Small intestine (tissue), 7 donors: Measurements from ENCODE around the gene SUCO. TPM values are rescaled to one million over a fixed set of nuclear protein-coding genes. Genes with fewer than 3 reads are reported as not detected.

Experiments
- DNase-seq, 2 donors: peaks; one replicate each; pipeline versions ENCODE4 v3.0.0 to v3.0.0-alpha.2; 2013
- FAIRE-seq: peaks from 2 replicates; lab custom pipeline; 2012; peaks lifted over from hg19 to GRCh38; lab: Jason Lieb, UNC
- H3K27ac ChIP-seq, 3 donors: one replicate each; pipeline ENCODE4 v1.5.1; 2013; ENCODE audit warnings: low read length in 2 of 3, mild to moderate bottlenecking in 2 of 3, control low read depth in 1 of 3, inconsistent platforms in 1 of 3, low read depth in 1 of 3, moderate library complexity in 1 of 3
- H3K27me3 ChIP-seq, 3 donors: one replicate each; pipeline ENCODE4 v1.6.1; 2013; ENCODE audit warnings: low read length in 3 of 3, inconsistent platforms in 1 of 3; ENCODE audit not compliant: control insufficient read depth in 3 of 3, insufficient read depth in 3 of 3
- H3K36me3 ChIP-seq, 3 donors: one replicate each; pipeline ENCODE4 v1.6.1; 2013; ENCODE audit warnings: low read length in 3 of 3, inconsistent platforms in 1 of 3, low read depth in 1 of 3, mild to moderate bottlenecking in 1 of 3, moderate library complexity in 1 of 3; ENCODE audit not compliant: control insufficient read depth in 3 of 3, insufficient read depth in 2 of 3
- H3K4me1 ChIP-seq, 3 donors: one replicate each; pipeline ENCODE4 v1.6.1; 2013; ENCODE audit warnings: low read length in 2 of 3, inconsistent platforms in 1 of 3, low read depth in 1 of 3, mild to moderate bottlenecking in 1 of 3, moderate library complexity in 1 of 3; ENCODE audit not compliant: control insufficient read depth in 3 of 3, insufficient read depth in 2 of 3
- H3K4me3 ChIP-seq, 3 donors: one replicate each; pipeline ENCODE4 v1.5.1; 2013; ENCODE audit warnings: low read length in 3 of 3, control low read depth in 1 of 3, inconsistent platforms in 1 of 3, low read depth in 1 of 3, mild to moderate bottlenecking in 1 of 3, moderate library complexity in 1 of 3
- H3K9me3 ChIP-seq, 2 donors: one replicate each; pipeline ENCODE4 v1.6.1; 2013; ENCODE audit warnings: low read depth in 1 of 2, low read length in 1 of 2; ENCODE audit not compliant: control insufficient read depth in 2 of 2, insufficient read depth in 1 of 2
- WGBS, 3 donors: extraction: QIAGEN DNeasy Blood & Tissue Kit; methylation state at CpG; one replicate each; pipeline ENCODE4 v1.1.7; 2013; 5-methylcytosine and 5-hydroxymethylcytosine counted together
- polyA plus RNA-seq, 4 donors: library from polyadenylated mRNA; stranded (reverse) in 3 of 4; unstranded in 1 of 4; fragments of 200-250 nt in 3 of 4; fragments of 120-200 nt in 1 of 4; gene quantifications; one replicate each; pipeline versions ENCODE4 v1.2.1 to v1.2.3, GENCODE V29; 2013
- donor health status: healthy with polysubstance abuse.
- donor health status: control.
- donor health status: control.
- donor health status: Bipolar disorder and iron deficiency.
- donor health status: healthy.

The SUCO gene
- polyA plus RNA-seq, 4 donors = 11.4 to 46.0 (median 12.5) TPM

DNA sequence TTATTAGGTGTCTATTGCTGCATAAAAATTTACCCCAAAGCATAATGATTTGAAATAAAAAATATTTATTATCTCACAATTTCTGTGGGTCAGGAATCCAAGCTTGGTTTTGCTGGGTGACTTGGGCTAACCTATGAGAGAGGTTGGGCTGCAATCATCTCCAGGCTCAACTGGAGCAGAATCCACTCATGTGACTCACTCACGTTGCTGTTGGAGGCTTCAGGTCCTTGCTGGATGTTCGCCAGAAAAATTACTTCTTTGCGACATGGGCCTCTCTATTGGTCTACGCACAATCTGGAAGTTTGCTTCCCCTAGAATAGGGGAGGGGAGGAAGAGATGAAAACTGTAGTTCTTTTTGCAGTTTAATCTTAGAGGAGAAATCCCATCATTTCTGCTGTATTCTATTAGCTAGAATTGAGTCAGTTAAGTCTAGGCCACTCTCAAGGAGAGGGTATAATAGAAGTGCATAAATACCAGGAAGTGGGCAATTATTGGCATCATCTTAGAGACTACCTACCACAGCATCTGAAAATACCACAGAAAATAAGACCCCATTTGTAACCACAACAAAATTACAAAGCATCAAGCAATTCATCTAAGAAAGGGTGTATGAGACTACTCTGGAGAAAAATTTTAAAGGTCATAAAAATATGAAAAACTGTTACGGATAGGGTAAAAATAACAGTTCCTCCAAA, 120.2 kb downstream of the SUCO start:
- Histone ChIP-seq H3K27me3 (no peaks in the 10 kb centered on the region), H3K4me1 (no peaks in the 10 kb centered on the region), H3K27ac (no peak overlapping the region), H3K9me3 (no peaks in the 10 kb centered on the region), H3K4me3 (no peak overlapping the region), H3K36me3 (no peaks in the 10 kb centered on the region)
- no peak for FAIRE-seq
- no peak for DNase-seq
- 39 to 58% (median 48%) methylated on average over 5 of the region's 5 CpGs for WGBS, 3 donors

- H3K27me3 ChIP-seq = no peaks in the 10 kb centered on the region
- FAIRE-seq (no peak), DNase-seq (peak in 1 of 2 donors; percentile 10)
- no peak overlapping the region for H3K4me3 ChIP-seq
- no peaks in the 10 kb centered on the region for H3K36me3 ChIP-seq
- no peak overlapping the region for H3K27ac ChIP-seq
- H3K9me3 ChIP-seq = no peaks in the 10 kb centered on the region
- WGBS, 3 donors = 80 to 85% (median 84%) methylated on average over 2 of the region's 2 CpGs
- H3K4me1 ChIP-seq = no peaks in the 10 kb centered on the region
Measured at GRCh38 chr1:172654535-172654934, 121.6 kb downstream of the SUCO start.

- no peaks in the 10 kb centered on the region for H3K4me1 ChIP-seq
- H3K27ac ChIP-seq = no peak overlapping the region
- 70 to 80% (median 76%) methylated on average over 6 of the region's 6 CpGs for WGBS, 3 donors
- no peak overlapping the region for H3K4me3 ChIP-seq
- no peak for DNase-seq
- FAIRE-seq = no peak
- no peaks in the 10 kb centered on the region for H3K27me3 ChIP-seq
- H3K9me3 ChIP-seq = no peaks in the 10 kb centered on the region
- no peaks in the 10 kb centered on the region for H3K36me3 ChIP-seq
Measured at GRCh38 chr1:172656576-172656975, 123.6 kb downstream of the SUCO start.

- FAIRE-seq (no peak), DNase-seq (no peak)
- no peaks in the 10 kb centered on the region for H3K27me3 ChIP-seq
- H3K9me3 ChIP-seq = no peaks in the 10 kb centered on the region
- 87 to 95% (median 89%) methylated on average over 1 of the region's 1 CpG for WGBS, 3 donors
- H3K36me3 ChIP-seq = no peaks in the 10 kb centered on the region
- H3K4me1 ChIP-seq = no peaks in the 10 kb centered on the region
- no peak overlapping the region for H3K27ac ChIP-seq
- no peak overlapping the region for H3K4me3 ChIP-seq
Measured at GRCh38 chr1:172657586-172657985, 124.6 kb downstream of the SUCO start.

- Histone ChIP-seq H3K27ac (peak within 1 kb of the TSS in 2 of 3 donors; percentile 64 to 71), H3K36me3 (no peaks in the 10 kb centered on the region), H3K27me3 (no peaks in the 10 kb centered on the region), H3K9me3 (no peaks in the 10 kb centered on the region), H3K4me1 (peaks cover 0 to 2% (median 0%) of the 10 kb centered on the region in 3 donors), H3K4me3 (peak within 1 kb of the TSS in 1 of 3 donors; percentile 50)
- 75 to 79% (median 78%) methylated on average over 11 of the region's 11 CpGs for WGBS, 3 donors
- DNase-seq = peak in 1 of 2 donors; percentile 56
- FAIRE-seq = no peak
Measured at GRCh38 chr1:172658871-172659453, 126.0 kb downstream of the SUCO start, which contains the start of gene FASLG. TSS of gene FASLG (plus strand) at chr1:172659103. CDS start at chr1:172659202, 99 bp downstream.

- Histone ChIP-seq H3K4me1 (peaks cover 0 to 2% (median 0%) of the 10 kb centered on the region in 3 donors), H3K27me3 (no peaks in the 10 kb centered on the region), H3K36me3 (no peaks in the 10 kb centered on the region), H3K27ac (no peak overlapping the region), H3K4me3 (peak overlapping the region in 1 of 3 donors; percentile 50), H3K9me3 (no peaks in the 10 kb centered on the region)
- FAIRE-seq (no peak), DNase-seq (no peak)
- 63 to 71% (median 68%) methylated on average over 3 of the region's 3 CpGs for WGBS, 3 donors
Measured at GRCh38 chr1:172661107-172661506, 128.2 kb downstream of the SUCO start.

Other genes starting within 250 kb of the SUCO start
- 1 to 10 TPM in 1 of 4 donors, under 1 TPM in 2, not detected in 1; 0.10 to 1.1 (median 0.99) TPM for gene C1orf105, start 112.5 kb upstream of the SUCO start, polyA plus RNA-seq
- 10 to 100 TPM; 19.0 to 32.5 (median 23.4) TPM for gene PIGC, start 89.1 kb upstream of the SUCO start, polyA plus RNA-seq
- 1 to 10 TPM in 1 of 4 donors, under 1 TPM in 2, not detected in 1; 0.09 to 1.4 (median 0.58) TPM for gene FASLG, start 126.0 kb downstream of the SUCO start, polyA plus RNA-seq